Stimulated activated CD4-positive, alpha-beta T cell treated with anti-CD3 and anti-CD28 coated beads, TNF-alpha, amount 100 ng/mL, for 48 hours (primary cell): ENCODE results near the gene OSBPL5.

ENCODE experiments used
- DNase-seq, 3 donors: peaks; one replicate each; pipeline ENCODE4 v3.0.0-alpha.2; 2020; ENCODE audit warnings: low read depth in 3 of 3

OSBPL5 gene

GRCh38 chr11:3197878-3198528, 32.9 kb upstream of the OSBPL5 start:
- no peak for DNase-seq

DNA sequence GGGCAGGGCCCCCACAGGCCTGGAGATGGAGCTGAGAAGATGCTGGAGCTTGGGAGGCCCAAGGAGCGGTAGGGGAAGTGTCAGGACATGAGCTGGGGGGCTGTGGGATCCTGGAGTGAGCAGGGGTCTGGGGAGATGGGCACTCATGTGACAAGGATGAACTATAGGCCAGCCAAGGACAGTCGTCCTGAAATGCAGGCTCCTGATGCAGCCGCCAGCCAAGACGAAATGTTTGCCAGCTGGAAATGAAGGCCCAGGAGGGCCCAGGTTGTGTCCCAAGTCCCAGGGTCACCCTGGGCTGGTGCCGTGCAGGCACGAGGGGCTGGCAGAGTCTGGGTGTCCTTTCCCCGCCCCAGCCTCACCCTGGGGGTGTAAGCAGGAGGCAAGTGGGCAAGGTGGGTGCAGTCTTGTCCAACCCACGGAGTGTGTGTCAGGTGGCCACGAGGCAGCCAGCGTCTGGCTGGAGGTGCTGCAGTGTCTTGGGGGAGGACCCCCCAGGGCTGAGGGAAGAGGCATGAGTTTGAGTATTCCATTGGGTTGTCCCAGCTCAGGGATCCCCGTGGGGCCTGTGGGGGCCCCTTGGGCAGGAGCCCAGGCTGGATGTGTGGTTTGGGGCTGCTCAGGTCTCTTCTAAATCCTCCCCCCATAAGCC, 32.1 kb upstream of the OSBPL5 start:
- no peak for DNase-seq

DNA sequence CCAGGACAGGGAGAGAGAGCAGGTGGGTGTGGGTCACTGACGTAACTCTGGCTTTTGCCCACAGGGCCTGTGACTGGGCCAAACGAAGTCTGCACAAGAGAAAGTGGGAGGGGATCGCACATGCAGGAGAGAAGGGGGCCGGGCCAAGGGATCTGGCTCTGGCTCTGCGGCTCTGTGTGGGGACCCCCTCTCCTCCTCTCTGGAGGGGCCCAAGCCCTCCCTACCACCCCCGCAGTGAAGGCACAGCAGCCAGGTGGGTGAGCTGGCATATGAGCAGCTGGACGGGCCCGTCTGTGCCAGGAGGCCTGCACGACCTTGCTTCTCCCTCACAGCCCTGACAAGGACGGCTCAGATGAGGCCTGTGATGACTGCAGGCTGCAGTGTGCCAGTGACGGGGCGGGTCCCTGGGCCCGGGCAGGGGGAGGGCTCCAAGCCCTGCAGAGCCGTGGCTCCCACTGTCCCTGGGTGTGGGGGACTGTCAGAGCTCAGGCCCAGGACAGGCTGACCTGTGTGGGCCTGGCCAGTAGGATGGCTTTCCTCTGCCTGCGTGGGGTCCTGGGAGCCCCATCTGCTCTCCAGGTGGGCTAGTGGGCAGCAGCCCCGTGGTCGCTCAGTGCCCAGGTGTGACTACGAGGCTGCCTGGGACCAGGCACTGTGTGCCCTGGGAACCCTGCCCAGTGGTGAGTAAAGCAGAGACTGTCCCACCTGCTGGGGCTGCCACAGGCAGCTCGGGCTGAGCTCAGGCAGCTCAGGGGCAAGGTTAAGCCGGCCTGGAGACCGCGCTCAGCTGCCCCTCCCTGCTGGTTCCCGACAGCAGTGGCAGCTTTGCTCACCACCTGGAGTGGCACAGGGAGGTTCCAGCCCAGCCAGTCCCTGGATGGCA, 31.3 kb upstream of the OSBPL5 start:
- DNase-seq, result no peak

- no peak for DNase-seq
These were observed 30.4 kb upstream of the OSBPL5 start for GRCh38 chr11:3195251-3196160.

GRCh38 chr11:3194016-3194816, 29.1 kb upstream of the OSBPL5 start:
- DNase-seq, result no peak

DNA sequence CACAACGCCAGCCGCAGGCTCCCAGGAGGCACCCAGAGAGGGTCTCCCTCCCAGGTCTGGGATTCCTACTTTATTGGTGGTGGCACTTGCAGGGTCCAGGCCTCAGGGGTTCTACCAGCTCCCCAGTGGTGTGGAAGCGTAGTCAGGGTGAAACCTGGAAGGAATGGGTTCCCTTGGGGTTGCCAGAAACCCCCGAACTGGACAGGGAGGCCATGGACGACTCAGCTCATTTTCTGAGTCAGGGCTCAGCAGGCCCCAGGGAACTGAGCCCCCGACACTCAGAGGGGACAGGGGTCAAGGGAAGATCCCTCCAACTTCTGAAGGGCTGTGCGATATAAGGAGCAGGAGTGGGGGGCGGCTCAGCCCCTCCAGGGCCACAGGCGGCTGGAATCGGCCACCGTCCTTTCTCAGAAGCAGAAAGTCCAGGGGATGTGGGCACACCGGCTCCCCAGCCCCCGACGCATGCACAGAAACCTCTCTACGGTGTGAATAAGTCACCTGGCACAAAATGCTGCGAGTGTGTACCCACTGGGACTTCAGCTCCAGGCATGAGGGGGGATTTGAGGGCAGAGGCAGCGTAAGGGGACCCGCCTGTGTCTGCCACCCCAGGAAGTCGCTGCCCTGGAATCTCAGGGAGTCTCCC, 28.4 kb upstream of the OSBPL5 start:
- DNase-seq, result no peak

DNA sequence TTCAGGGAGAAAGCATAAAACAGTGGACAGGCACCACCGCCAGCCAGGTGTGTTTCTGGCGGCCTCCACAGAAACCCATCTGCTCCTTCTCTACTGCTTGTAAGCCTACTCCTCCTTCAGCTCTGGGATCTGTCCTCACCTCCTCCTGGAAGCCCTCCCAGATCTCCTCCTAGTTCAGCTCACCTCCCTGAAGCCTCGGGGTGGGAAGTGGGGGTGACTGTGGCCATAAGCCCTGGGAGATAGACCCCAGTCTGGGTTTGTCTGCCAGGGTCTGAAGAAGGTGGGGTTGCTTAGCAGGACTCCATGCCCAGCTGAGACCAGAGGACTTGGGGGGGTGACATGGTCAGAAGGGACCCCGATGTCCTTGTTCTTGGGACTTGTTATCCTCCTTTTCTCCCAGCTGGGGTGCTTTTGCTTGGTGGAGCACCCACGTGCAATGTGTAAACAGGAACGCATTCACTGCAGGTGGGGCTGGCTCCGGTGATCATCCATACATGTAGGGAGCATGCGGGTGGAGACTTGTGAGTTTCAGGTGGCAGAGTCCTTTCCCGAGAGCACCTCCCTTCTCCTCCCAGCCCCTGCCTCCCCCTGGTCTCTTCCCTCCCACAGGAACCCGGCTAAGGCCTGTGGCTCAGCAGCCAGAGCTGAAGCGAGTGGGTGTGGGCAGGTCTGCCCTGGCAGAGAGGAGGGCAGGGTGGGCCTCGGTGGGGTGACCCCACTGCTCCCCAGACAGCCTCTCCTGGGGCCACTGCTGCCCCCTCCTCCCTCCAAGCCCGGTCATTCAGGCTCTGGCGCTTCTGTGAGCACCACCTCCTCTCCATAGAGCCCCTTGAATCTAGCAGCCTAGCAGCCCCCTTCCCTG, 27.6 kb upstream of the OSBPL5 start:
- no peak for DNase-seq

- no peak for DNase-seq
These were observed 26.6 kb upstream of the OSBPL5 start for GRCh38 chr11:3191586-3192324.

GRCh38 chr11:3190600-3190999, 25.5 kb upstream of the OSBPL5 start:
- DNase-seq, result no peak

DNA sequence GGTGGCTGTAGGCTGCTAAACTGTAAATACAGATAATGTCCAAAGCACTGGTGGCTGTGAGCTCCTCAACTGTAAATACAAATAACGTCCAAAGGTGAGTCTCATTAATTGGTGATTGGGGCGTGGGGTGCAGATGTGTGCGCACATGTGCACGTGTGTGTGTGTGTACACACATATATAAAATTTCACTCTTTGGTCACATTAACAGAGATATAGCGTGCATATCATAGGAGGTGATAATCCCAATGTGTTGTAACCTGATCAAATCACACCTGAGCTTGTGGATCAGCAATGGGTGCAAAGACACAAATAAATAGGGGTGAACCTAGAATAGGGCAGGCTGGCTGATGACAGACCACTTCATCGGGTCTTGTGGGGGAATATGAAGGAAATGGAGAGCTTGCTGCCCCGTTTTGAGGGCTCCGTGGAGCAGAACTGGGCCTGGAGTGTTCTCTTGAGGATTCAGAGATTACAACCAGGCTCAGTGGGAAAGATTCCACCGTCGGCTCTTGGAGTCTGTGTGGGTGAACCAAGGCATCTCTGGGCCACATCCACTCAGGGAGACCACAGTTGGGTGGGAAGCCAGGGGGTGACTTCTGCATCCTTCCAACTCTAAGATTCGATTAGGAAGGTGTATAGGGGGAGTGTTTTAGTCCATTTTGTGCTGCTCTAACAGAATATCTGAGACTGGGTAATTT, 24.9 kb upstream of the OSBPL5 start:
- no peak for DNase-seq

- no peak for DNase-seq
These were observed 24.2 kb upstream of the OSBPL5 start for GRCh38 chr11:3189196-3189843.

DNA sequence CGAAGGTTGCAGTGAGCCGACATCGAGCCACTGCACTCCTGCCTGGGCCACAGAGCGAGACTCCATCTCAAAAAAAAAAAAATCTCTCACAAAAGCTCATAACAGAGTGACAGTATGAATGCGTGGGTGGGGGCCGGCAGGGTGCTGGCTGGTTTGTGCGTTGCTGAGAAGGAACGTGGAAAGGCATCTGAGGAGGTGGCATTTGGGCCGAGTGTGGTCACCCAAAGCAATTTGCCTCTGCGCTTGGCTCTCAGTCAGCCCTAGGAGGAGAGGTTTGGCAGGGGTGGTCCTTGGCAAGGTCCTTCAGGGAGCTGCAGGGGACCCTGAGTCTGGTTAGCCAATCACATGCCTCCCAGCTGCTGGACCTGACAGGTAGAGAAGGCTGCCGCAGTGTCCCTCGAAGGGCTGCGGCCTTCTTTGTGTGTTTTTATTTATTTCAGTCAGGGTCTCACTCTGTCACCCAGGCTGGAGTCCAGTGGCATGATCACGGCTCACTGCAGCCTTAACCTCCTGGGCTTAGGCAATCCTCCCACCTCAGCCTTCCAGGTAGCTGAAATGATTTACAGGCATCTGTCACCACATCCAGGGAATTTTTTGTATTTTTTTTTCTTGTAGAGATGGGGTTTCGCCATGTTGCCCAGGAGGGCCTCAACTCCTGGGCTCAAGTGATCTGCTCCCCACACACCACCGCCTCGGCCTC, 23.5 kb upstream of the OSBPL5 start:
- DNase-seq, result no peak

GRCh38 chr11:3186166-3186953, 21.2 kb upstream of the OSBPL5 start:
- DNase-seq, result no peak

DNA sequence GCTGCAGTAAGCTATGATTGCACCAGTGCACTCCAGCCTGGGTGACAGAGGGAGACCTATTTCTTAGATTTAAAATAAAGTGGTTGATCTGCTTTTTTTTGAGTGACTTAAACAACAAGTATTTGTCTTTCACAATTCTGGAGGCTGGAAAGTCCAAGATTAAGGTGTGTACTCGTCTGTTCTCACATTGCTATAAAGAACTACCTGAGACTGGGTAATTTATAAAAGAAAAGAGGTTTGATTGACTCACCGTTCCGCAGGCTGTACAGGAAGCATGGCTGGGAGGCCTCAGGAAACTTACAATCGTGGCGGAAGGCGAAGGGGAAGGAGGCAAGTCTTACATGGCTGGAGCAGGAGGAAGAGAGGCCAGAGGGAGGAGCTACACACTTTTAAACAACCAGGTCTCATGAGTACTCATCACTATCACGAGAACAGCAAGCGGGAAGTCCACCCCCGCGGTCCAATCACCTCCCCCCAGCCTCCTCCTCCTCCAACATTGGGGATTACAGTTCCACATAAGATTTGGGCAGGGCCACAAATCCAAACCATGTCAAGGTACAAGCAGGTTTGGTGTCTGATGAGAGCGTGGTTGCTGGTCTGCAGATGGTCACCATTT, 19.7 kb upstream of the OSBPL5 start:
- DNase-seq, result no peak

DNA sequence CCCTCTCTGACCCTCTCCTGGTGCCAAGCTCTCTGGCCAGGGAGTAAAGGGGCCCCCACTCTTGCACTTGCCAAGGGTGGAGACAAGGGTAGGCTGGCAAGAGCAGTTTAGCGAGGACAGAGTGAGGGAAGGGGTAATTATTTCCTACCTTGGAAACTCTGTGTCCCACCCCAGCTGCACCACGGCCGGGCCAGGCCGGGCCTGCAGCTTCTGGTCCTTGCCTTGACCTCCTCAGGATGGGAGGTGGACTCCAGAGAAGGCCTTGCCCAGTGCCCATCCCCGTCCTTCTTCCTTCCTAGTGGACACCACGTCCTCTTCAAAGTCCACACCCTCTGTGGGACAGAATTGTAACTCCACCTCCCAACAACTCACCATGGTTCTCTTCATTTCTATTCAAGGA, 18.4 kb upstream of the OSBPL5 start:
- DNase-seq, result no peak

DNA sequence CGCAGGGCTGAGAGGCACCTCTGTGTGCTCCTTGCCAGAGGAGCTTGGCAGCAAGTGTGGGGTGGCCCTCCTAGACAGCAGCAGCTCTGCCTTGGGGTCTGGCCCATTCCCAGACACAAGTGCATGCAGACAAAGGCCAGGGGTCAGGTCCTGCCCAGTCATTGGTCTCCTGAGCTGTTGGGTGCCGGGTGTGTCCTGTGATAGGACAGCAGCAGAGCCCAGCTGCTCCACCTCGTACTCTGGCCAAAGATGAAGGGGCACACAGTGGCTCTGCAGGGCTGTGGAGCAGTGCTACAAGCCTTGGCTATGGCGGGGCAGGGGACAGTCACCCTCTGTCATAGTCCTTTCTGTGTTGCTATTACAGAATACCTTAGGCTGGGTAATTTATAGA, 17.3 kb upstream of the OSBPL5 start:
- DNase-seq, result no peak
